NCI-H510A treated with DMSO at 0.1 percent for 48 hours (cell line): Measurements from ENCODE around the gene MGMT.

Source experiments
- DNase-seq: peaks from one replicate; lab custom pipeline; 2025; lab: John Stamatoyannopoulos, UW

Gene MGMT

GRCh38 chr10:129495256-129495655, 28.2 kb downstream of the MGMT start:
- DNase-seq = no peak

DNA sequence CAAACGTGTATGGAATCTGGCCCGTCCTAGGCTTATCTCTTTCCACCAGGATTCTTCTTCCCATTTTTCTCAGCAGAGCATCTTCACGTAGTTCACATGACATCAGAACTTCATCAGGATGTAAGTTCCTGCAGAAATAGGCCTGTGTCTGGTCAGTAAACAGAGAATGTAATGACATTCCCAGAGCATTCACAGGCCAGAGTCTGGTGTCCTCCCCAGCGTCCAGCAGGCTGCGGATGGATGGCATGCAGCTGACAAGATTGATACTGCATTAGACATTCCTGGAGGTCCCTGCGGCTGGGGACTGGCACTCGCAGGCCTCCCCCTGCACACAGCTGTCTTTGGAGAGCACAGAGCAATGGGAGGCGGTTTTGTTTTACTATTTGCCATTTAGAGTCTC, 28.7 kb downstream of the MGMT start:
- no peak for DNase-seq

GRCh38 chr10:129497013-129497412, 30.0 kb downstream of the MGMT start:
- DNase-seq = no peak

DNA sequence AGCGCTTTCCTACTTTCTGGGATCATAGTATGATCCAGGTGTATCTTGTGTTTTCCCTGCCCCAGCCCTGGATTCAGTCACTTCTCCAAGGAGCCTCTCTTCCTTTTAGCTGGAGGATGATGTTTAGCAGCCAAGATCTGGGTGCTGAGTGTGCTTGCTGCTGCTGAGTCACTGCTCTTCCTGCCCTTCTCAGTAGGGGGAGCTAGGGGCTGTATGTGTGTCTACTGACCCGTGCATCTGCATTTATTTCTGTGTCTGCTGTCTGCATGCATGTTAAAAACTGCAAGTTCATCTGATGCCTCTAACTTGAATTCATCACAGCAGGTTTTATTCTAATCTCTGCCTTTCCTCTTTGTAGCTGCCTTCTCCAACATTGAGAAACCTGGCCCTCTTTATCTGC, 31.6 kb downstream of the MGMT start:
- DNase-seq = no peak

- no peak for DNase-seq
Measured at GRCh38 chr10:129500617-129501339, 33.7 kb downstream of the MGMT start.

GRCh38 chr10:129501652-129502436, 34.8 kb downstream of the MGMT start:
- no peak for DNase-seq

DNA sequence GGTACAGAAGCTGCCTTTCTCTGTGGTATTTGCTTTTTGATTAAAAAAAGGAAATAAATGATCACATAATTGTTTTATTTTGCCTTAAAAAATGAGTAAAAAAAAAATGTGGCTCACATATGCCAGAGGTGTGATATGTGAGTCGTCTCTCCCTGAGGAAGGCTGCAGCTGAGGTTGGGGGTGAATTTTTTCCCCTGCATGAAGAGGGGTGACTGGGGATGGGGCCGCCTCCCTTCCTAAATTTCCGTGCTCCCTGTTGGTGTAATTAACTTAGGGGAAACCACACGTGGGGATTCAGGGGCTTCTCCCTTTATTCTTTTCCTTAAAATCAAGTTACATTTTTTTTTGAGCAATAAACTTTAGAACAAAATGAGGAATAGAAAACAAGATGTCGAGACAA, 35.4 kb downstream of the MGMT start:
- no peak for DNase-seq

DNA sequence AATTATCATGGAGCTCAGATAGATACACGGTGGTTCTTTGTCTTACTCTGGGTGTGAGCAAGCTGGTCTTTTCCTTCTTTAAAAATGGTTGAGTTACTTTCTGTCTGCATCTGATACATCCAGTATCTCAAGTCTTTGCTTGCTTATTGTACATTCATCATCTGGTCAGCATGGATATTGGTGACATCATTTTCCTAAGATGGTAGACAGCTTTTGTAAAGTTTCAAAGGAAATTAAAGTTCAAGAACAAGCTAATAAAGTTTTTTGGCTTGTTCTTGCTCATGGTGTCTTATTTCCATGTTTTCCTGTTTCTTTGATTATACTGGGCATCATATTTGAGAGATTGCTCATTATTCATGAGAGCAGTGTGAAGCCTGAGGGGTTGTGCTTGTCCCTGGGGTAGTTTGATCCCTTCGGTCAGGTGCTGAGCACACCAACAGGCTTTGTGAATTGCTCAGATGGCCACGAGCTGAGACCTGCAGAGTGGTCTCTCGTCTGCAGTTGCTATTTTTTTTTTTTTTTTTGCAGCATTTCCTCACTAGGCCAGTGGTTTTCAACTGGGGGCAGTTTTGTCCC, 38.5 kb downstream of the MGMT start:
- no peak for DNase-seq

DNA sequence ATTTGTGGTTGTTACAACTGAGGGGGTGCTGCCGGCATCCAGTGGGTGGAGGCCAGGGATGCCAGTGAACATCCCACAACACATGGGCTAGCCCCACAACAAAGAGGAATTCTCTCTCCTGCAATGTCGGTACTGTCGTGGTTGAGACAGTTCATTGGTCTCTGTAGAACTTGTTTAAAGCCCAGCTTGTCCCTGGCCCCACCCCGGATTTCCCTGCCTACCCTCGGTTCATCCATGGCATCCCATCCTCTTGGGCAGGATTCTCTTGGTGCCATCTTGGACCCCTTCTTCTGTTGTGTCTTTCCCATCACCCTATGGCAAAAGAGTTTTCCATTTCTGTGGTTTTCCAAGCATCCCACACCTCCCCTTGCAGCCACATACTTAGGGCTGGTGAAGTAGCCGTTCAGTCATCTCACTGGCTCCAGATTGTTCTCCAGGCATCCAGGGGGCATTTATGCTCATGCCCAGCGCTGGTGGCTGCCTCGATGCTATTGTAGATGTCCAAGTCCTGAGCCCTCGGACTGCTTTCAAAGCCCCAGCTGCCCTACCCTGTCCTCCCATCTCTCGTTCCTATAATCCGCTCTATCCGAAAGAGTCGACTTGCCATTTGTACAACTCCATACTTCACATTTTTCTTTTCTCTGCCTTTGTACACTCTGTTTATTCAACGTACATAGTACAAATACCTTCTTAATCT, 39.2 kb downstream of the MGMT start:
- no peak for DNase-seq

DNA sequence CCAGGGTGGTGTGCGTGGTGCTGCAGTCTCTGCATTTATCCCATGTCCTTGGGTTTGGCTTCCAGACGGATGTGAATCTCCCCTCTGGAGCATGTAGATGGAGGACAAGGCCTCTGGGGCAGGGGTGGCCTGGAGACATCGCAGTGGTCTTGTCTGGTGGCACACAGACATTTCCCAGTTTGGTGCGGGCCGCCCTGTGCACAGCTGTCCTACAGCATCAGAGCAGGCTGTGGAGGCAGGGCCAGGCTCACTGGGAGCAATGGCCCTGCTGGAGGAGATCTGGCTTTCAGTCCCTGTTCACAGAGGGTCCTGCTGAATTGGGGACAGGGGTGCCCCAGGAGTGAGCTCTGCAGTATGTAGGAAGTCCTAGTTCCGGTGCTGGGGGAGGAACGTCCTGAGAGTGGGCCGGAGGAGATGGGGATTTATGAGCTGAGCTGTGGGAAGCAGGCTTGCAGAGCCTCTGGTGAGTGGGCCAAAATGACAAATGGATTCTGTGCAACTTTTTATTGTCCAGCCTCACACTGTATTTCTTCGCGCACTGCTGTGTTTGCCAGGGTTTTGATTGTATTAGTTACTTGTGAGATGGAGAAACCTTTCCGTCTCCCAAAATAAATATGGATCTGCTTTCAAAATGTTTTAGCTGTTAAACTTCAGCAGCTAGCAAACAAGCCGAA, 40.3 kb downstream of the MGMT start:
- no peak for DNase-seq

DNA sequence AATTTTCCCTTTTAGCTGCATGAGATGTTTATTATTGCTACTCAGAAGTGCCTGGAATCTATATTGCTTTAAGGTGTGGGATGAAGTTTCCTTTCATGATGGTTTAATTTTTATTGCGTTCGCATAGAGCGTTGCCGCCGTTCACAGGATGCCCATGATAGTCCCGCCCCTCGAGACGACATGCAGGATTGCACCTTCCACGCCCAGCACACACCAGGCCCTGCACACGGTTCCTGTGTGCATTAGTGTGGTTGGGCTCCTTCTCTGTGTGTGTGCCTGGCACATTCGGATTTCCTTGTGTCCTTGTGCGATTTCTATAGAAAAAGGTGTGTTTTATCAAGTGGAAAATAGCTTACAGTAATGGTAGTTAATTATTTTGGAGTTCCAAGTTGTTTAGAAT, 42.1 kb downstream of the MGMT start:
- DNase-seq = no peak

GRCh38 chr10:129509835-129510234, 42.8 kb downstream of the MGMT start:
- no peak for DNase-seq

DNA sequence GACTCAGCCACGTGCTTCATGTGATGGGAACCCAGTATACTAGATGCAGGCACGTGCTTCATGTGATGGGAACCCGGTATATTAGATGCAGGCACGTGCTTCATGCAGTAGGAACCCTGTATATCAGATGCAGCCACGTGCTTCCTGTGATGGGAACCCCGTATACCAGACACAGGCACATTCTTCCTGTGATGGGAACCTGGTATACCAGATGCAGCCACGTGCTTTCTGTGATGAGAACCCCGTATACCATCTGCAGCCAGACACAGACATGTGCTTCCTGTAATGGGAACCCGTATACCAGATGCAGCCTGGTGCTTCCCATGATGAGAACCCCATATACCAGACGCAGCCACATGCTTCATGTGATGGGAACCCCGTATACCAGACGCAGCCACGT, 44.0 kb downstream of the MGMT start:
- no peak for DNase-seq

- no peak for DNase-seq
Measured at GRCh38 chr10:129511758-129512157, 44.7 kb downstream of the MGMT start.

DNA sequence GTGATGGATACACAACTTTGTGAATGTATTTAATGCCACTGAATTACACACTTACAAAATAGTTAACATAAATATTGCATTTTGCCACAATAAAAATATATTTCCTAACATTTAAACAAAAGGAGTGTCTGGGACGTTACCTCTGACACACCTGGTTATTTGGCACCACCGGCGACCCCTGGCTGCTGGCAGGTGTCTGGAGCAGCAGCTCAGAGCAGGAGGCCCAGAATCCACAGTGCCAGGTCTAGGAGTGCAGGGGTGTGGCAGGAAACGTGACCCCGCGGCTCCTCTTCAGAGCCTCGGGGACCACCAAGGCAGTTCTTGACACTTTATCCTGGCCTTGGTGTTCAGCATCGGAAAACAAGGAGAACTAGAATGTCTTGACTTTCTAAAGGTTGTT, 46.3 kb downstream of the MGMT start:
- DNase-seq = no peak

DNA sequence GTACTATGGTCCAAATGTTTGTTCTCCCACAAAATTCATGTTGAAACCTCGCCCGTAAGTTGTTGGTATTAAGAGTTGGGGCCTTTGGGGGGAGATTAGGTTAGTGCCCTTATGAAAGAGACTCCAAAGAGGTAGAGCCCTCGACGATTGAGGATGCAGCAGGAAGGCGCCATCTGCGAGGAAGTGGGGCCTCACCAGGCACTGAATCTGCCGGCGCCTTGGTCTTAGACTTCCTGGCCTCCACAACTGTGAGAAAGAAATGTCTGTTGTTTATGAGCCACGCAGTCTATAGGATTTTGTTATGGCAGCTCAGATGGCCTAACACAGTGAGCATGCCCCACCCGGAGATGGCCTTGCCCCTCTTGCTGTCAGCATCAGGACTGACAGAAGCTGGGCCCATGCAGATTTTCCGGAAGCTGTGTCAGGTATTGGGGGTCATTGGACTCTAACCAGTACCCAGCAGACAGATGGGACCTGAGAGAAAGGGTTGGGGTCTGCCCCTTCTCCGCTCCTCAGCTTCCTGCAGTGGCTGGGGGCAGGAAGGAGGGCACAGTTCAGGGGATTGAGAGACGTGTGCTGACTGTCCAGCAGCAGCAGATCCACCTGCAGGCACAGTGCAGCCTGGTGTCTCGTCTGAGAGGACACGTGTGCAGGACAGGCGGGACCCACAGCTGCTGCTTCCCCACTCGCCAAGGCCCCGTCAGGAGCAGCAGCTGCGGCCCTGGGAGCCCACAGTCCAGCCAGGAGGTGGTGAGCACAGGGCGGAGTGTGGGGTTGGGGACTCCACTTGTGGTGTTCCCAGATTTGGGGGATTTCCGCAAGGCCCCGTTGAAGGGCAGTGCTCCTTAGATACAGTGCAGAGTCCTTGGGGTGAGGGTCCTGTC, 47.8 kb downstream of the MGMT start:
- DNase-seq = no peak

DNA sequence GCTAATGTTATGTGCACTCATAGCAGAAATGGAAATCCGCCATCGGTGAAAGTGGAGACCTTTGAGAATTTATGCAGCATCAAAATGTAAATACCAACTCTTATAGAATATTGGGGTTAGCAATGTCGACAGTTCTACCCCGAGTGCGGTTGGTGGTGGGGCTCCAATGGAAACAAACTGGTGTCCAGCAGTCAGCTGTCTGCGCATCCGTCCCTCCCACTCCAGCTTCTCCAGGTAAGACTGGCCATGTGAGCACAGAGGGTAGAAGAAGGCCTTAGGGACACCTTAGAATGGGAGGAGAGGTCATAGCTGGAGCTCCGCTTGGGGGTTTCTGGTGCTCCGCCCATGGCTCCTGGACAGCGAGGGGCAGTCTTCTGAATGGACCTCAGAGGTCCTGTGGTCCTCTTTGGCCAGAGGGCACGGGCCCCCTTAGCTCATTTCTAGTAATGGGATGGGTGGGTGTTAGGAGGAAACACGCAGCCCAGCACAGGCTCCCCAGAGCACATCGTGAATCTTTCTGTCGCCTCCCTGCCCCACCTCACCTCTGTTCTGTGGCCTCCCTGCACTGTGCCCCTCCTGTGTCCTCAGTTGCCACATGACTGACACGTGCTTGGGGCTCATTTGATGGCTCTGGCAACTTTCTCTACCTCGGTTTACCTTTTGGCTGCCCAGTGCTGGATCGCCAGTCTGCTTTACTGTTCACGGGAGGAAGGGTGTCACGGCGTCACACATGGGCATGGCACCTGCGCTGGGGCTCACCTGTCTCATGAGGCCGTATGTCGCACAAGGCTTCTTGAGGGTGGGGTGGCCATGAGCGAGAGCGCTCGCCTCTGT, 50.0 kb downstream of the MGMT start:
- DNase-seq = no peak

DNA sequence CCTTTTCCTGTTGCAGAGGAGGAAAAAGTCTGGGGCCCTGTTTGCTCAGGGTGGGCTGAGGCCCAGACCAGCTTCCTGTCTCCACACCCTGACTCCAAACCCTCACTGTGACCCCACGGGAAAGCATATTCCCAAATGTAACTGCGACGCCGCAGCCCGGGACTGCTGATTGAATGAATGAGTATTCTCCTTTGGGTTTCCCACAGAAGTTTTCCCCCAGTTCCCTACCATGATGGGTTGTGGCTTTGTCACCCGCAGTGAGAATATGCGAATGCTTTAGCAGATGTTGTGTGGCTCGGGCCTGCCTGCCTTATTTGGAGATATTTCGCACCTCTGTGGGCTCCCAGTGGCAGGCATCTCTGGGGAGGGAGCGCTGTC, 50.6 kb downstream of the MGMT start:
- DNase-seq = no peak

- no peak for DNase-seq
Measured at GRCh38 chr10:129518793-129519192, 51.8 kb downstream of the MGMT start.

GRCh38 chr10:129520440-129521080, 53.5 kb downstream of the MGMT start:
- no peak for DNase-seq
